HepG2 (cell line): ENCODE results near the gene RYR2.
"Not testable (repeated sequence)": the region's sequence is repeated elsewhere in the genome, so short reads cannot be mapped to it uniquely, and the experiment has no call there.

Source experiments
- CCAR2 ChIP-seq: fragments of 200-400 bp; formaldehyde crosslinking; optimal IDR thresholded peaks from 2 replicates; pipeline ENCODE3; 2018; ENCODE audit warnings: low read depth, mild to moderate bottlenecking, low read length, moderate library complexity
- CTCF ChIP-seq: sonication (generic); formaldehyde crosslinking; IDR thresholded peaks from 2 replicates; pipeline ENCODE4 v1.5.0; 2020; ENCODE audit warnings: mild to moderate bottlenecking, missing genetic modification reagents, moderate library complexity
- EZH2 ChIP-seq: conservative IDR thresholded peaks from 2 replicates; pipeline ENCODE4 v1.6.1; 2012; ENCODE audit warnings: mild to moderate bottlenecking, low read depth, low read length, moderate library complexity
- HNRNPH1 ChIP-seq: fragments of 200-400 bp; formaldehyde crosslinking; optimal IDR thresholded peaks from 2 replicates; pipeline ENCODE3; 2017; ENCODE audit warnings: mild to moderate bottlenecking, low read depth, low read length
- MED1 ChIP-seq: sonication (generic); formaldehyde crosslinking; IDR thresholded peaks from 2 replicates; pipeline ENCODE4 v1.4.0; 2020; ENCODE audit warnings: missing genetic modification reagents
- POLR2A ChIP-seq, 2 experiments: IDR thresholded peaks; 2 replicates each; pipeline ENCODE4 v1.6.1; 2011; ENCODE audit warnings: low read depth in 2 of 2, low read length in 2 of 2, mild to moderate bottlenecking in 1 of 2, moderate library complexity in 1 of 2; ENCODE audit not compliant: insufficient read depth in 1 of 2
- POLR2AphosphoS5 ChIP-seq: IDR thresholded peaks from 2 replicates; pipeline ENCODE4 v1.6.1; 2012; ENCODE audit warnings: low read depth, low read length
- SETDB1 ChIP-seq: sonication (generic); formaldehyde crosslinking; IDR thresholded peaks from 2 replicates; pipeline ENCODE4 v1.5.1; 2020; ENCODE audit warnings: missing genetic modification reagents, mild to moderate bottlenecking, borderline replicate concordance
- USF2 ChIP-seq, 2 experiments: sonication (generic) in 1 of 2; formaldehyde crosslinking in 1 of 2; IDR thresholded peaks; 2 replicates each; pipeline versions ENCODE4 v1.5.1 to v1.6.1; 2011 to 2020; ENCODE audit warnings: borderline replicate concordance in 1 of 2, low read depth in 1 of 2, low read length in 1 of 2, mild to moderate bottlenecking in 1 of 2, missing genetic modification reagents in 1 of 2, moderate library complexity in 1 of 2
- ZNF792 ChIP-seq: IDR thresholded peaks from 2 replicates; pipeline ENCODE4 v1.6.1; 2016

GRCh38 chr1:237127301-237127700, 85.3 kb downstream of the RYR2 start:
- not testable (repeated sequence) for TF ChIP-seq HNRNPH1; POLR2A (IDR thresholded peaks at IDR 0.05; ENCODE audit: insufficient read depth in 1 of 2, low read depth in 2 of 2, low read length in 2 of 2); CTCF (CRISPR knock-in tag); CCAR2; SETDB1 (CRISPR knock-in tag); ZNF792; EZH2; USF2 (IDR thresholded peaks at IDR 0.05; ENCODE audit: low read depth, low read length); USF2 (CRISPR knock-in tag; IDR thresholded peaks at IDR 0.05; ENCODE audit: borderline replicate concordance); MED1 (CRISPR knock-in tag); POLR2AphosphoS5
